HFFc6 (cell line): ENCODE measurements around the gene TIMM17A. TPM values are rescaled to one million over a fixed set of nuclear protein-coding genes. Genes with fewer than 3 reads are reported as not detected.

Source experiments
- DNase-seq: peaks from one replicate; pipeline ENCODE4 v3.0.0-alpha.2; 2018
- H3K27ac Mint-ChIP-seq: 2 replicates; pipeline ENCODE4 v1.8.0; 2020; ENCODE audit warnings: mild to moderate bottlenecking, mixed read lengths
- H3K27me3 Mint-ChIP-seq: 2 replicates; pipeline ENCODE4 v1.8.0; 2021; ENCODE audit warnings: mild to moderate bottlenecking, moderate library complexity, mixed read lengths; ENCODE audit not compliant: insufficient read depth
- H3K36me3 Mint-ChIP-seq: 2 replicates; pipeline ENCODE4 v1.8.0; 2021; ENCODE audit warnings: low read depth, mixed read lengths
- H3K4me1 Mint-ChIP-seq: 2 replicates; pipeline ENCODE4 v1.8.0; 2020; ENCODE audit warnings: low read depth, mixed read lengths
- H3K4me3 Mint-ChIP-seq: 2 replicates; pipeline ENCODE4 v1.8.0; 2020; ENCODE audit warnings: mild to moderate bottlenecking, moderate library complexity, mixed read lengths
- H3K9me3 Mint-ChIP-seq: 2 replicates; pipeline ENCODE4 v1.8.0; 2020; ENCODE audit warnings: mild to moderate bottlenecking, mixed read lengths
- CTCF ChIP-seq: fragments of 200-600 bp; sonication (generic); IDR thresholded peaks from 2 replicates; pipeline ENCODE4 v1.5.0; 2021; ENCODE audit warnings: antibody characterized with exemption, mild to moderate bottlenecking
- total RNA-seq, 6 experiments: library from RNA; stranded (reverse); fragmentation: NEBNext Ultra II Directional; extraction: Animal tissue kit (Norgen Biotek cat#: 25700); gene quantifications; 2 replicates in 1 of 6; 3 replicates in 5 of 6; pipeline ENCODE4 v1.2.3, GENCODE V29; 2021

Gene TIMM17A
- total RNA-seq, 6 experiments from 2014 or later, result 114 to 128 (median 122) TPM

GRCh38 chr1:201914456-201915235, 40.7 kb upstream of the TIMM17A start:
- no peak for TF ChIP-seq CTCF
- Mint-ChIP-seq H3K27ac (no peak overlapping the region), H3K27me3 (peaks cover 6% of the 10 kb centered on the region), H3K36me3 (peaks cover 16% of the 10 kb centered on the region; the same call in 1 of the 2 replicates), H3K4me1 (peaks cover 49% of the 10 kb centered on the region), H3K4me3 (no peak overlapping the region), H3K9me3 (no peaks in the 10 kb centered on the region)
- DNase-seq, result no peak

- Mint-ChIP-seq H3K4me3 (peak overlapping the region; percentile 70), H3K27ac (peak overlapping the region; percentile 91), H3K9me3 (no peaks in the 10 kb centered on the region), H3K4me1 (peaks cover 57% of the 10 kb centered on the region), H3K27me3 (peaks cover 4% of the 10 kb centered on the region), H3K36me3 (peaks cover 31% of the 10 kb centered on the region)
- peak; percentile 86 for DNase-seq
- TF ChIP-seq CTCF, result no peak; the same call in 1 of the 2 replicates
Observed at GRCh38 chr1:201916649-201917249, 38.6 kb upstream of the TIMM17A start.

DNA sequence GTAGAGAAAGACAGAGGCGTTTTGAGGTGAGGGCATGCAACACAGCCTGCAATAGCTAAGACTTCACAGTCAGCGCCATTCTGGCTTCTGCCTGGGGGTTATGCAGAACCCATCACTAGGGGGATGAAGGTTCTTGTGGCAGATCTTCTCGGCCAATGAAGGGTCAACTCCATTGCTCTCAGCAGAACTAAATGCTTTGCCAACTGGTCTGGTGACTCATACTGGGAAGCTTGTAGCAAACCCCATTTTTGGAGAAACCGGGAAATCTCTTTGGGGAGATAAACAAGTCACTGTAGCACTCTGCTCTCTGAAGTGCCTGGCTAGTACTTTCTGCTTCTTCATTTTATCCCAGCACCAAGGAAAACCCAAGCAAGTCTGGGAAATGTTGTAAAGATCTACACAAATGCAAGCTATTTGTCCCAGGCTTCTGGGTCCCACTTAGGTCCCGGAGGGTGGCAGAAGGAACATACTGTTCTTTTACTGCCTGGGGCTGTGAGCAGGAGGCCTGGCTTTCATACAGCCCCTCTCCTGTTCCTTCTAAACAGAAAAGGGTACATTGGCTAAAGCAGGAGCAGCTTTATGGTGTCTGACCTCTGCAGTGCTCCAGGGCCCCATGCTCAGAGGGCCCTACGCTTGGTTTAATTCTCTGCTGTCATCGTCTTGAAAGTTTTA, 37.8 kb upstream of the TIMM17A start:
- Mint-ChIP-seq H3K27me3 (peaks cover 4% of the 10 kb centered on the region), H3K4me3 (peak overlapping the region; percentile 70), H3K27ac (peak overlapping the region; percentile 91), H3K36me3 (peaks cover 38% of the 10 kb centered on the region), H3K4me1 (peaks cover 64% of the 10 kb centered on the region), H3K9me3 (no peaks in the 10 kb centered on the region)
- DNase-seq, result peak; percentile 86
- no peak for TF ChIP-seq CTCF

- peaks cover 65% of the 10 kb centered on the region for H3K4me1 Mint-ChIP-seq
- H3K27ac Mint-ChIP-seq, result peak overlapping the region; percentile 91
- H3K9me3 Mint-ChIP-seq, result no peaks in the 10 kb centered on the region
- peak overlapping the region; percentile 70 for H3K4me3 Mint-ChIP-seq
- DNase-seq, result no peak
- H3K36me3 Mint-ChIP-seq, result peaks cover 38% of the 10 kb centered on the region
- H3K27me3 Mint-ChIP-seq, result peaks cover 4% of the 10 kb centered on the region
- TF ChIP-seq CTCF, result no peak
Observed at GRCh38 chr1:201918343-201918742, 37.0 kb upstream of the TIMM17A start.

DNA sequence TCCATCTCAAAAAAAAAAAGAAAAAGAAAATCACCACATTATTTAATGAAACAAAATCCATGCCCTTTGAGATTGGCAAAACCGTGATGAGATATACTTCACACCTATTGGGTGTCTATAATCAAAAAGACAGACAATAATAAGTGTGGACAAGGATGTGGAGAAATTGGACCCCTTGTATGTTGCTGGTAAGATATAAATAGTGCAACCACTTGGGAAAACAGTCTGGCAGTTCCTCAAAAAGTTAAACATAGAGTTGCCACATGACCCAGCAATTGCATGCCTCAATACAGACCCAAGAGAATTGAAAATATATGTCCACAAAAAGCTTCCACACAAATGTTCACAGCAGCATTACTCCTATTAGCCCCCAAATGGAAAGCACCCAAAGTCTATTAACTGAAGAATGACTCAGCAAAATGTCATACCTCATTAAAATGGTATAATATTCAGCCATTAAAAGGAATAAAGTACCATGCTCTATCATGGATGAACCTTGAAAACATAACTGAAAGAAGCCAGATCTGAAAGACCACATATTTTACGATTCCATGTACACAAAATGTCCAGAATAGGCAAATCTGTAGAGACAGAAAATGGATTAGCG, 33.2 kb upstream of the TIMM17A start:
- Mint-ChIP-seq H3K36me3 (peaks cover 22% of the 10 kb centered on the region), H3K4me3 (no peak overlapping the region), H3K9me3 (no peaks in the 10 kb centered on the region), H3K27me3 (peaks cover 1% of the 10 kb centered on the region), H3K27ac (peak overlapping the region; percentile 15; the same call in 1 of the 2 replicates), H3K4me1 (peaks cover 40% of the 10 kb centered on the region)
- TF ChIP-seq CTCF, result no peak
- DNase-seq, result no peak
